HTR-8/SVneo (cell line): Measurements from ENCODE around the gene ALDH2.
"Not testable (repeated sequence)": the region's sequence is repeated elsewhere in the genome, so short reads cannot be mapped to it uniquely, and the experiment has no call there.

Source experiments
- DNase-seq: peaks from one replicate; pipeline ENCODE4 v3.0.0; 2011; ENCODE audit warnings: low spot score, mixed read lengths; ENCODE audit not compliant: insufficient read length
- FAIRE-seq: peaks from 2 replicates; lab custom pipeline; 2011; peaks lifted over from hg19 to GRCh38; lab: Jason Lieb, UNC

The ALDH2 gene

GRCh38 chr12:111819191-111820158 is 52.7 kb downstream of the ALDH2 start:
- DNase-seq, result no peak

GRCh38 chr12:111820828-111821227 is 54.1 kb downstream of the ALDH2 start:
- FAIRE-seq, DNase-seq: not testable (repeated sequence)

More at GRCh38 chr12:111819191-111820158, 52.7 kb downstream of the ALDH2 start:
- FAIRE-seq, result no peak

GRCh38 chr12:111822886-111823285 is 56.2 kb downstream of the ALDH2 start:
- FAIRE-seq (no peak), DNase-seq (no peak)

- FAIRE-seq (no peak), DNase-seq (no peak)
Observed at GRCh38 chr12:111823891-111824290, 57.2 kb downstream of the ALDH2 start.

- not testable (repeated sequence) for FAIRE-seq
Observed at GRCh38 chr12:111824312-111824711, 57.6 kb downstream of the ALDH2 start.

GRCh38 chr12:111825509-111825908 is 58.8 kb downstream of the ALDH2 start:
- FAIRE-seq, result no peak
- no peak for DNase-seq

More at GRCh38 chr12:111824312-111824711, 57.6 kb downstream of the ALDH2 start:
- not testable (repeated sequence) for DNase-seq

- DNase-seq (no peak), FAIRE-seq (no peak)
Observed at GRCh38 chr12:111826316-111826715, 59.6 kb downstream of the ALDH2 start.

- no peak for FAIRE-seq
- no peak for DNase-seq
Observed at GRCh38 chr12:111826992-111827391, 60.3 kb downstream of the ALDH2 start.

- DNase-seq (no peak), FAIRE-seq (no peak)
Observed at GRCh38 chr12:111827907-111828306, 61.2 kb downstream of the ALDH2 start.

GRCh38 chr12:111828338-111828979 is 61.7 kb downstream of the ALDH2 start:
- DNase-seq (no peak), FAIRE-seq (no peak)

- FAIRE-seq, DNase-seq: not testable (repeated sequence)
Observed at GRCh38 chr12:111829635-111830034, 62.9 kb downstream of the ALDH2 start.

- not testable (repeated sequence) for FAIRE-seq, DNase-seq
Observed at GRCh38 chr12:111834740-111835386, 68.1 kb downstream of the ALDH2 start.

- not testable (repeated sequence) for DNase-seq, FAIRE-seq
Observed at GRCh38 chr12:111835531-111836181, 68.9 kb downstream of the ALDH2 start.

GRCh38 chr12:111838353-111838752 is 71.6 kb downstream of the ALDH2 start:
- DNase-seq (no peak), FAIRE-seq (no peak)

GRCh38 chr12:111840807-111841206 is 74.1 kb downstream of the ALDH2 start:
- DNase-seq (no peak), FAIRE-seq (no peak)

GRCh38 chr12:111841236-111841749 is 74.6 kb downstream of the ALDH2 start:
- FAIRE-seq (no peak), DNase-seq (peak; percentile 10)

- DNase-seq, result peak; percentile 94
- FAIRE-seq, result peak; percentile 74
Observed at GRCh38 chr12:111841750-111842555, 75.2 kb downstream of the ALDH2 start, which contains the start of gene MAPKAPK5. Gene MAPKAPK5 (plus strand): TSS chr12:111842228. CDS start chr12:111842734, 506 bp downstream.

- FAIRE-seq (no peak), DNase-seq (peak; percentile 17)
Observed at GRCh38 chr12:111842556-111843396, 76.0 kb downstream of the ALDH2 start.
